Motor neuron (in vitro differentiated cells): ENCODE data around the gene DKK3. TPM values are rescaled to one million over a fixed set of nuclear protein-coding genes. Genes with fewer than 3 reads are reported as not detected.

Experiments used
- ATAC-seq, 8 experiments: fragments of 200-7000 bp; cut with Tn5 transposase; replicated peaks in 6 of 8; 2 replicates each; pipeline ENCODE4 v1.8.0; 2021; ENCODE audit warnings: mild to moderate bottlenecking in 8 of 8, moderate library complexity in 8 of 8
- H3K27ac ChIP-seq, 2 donors: fragments of 250-450 bp; sonication (Bioruptor Pico); 2 replicates each; pipeline ENCODE4 v1.9.0; 2021; ENCODE audit warnings: antibody characterized with exemption in 2 of 2, mild to moderate bottlenecking in 2 of 2, moderate library complexity in 1 of 2
- H3K4me1 ChIP-seq, 2 donors: fragments of 250-450 bp; sonication (Bioruptor Pico); replicated peaks in 1 of 2; 2 replicates each; pipeline ENCODE4 v1.6.1; 2021; ENCODE audit warnings: antibody characterized with exemption in 2 of 2, mild to moderate bottlenecking in 2 of 2, moderate library complexity in 1 of 2
- H3K4me3 ChIP-seq, 5 donors: fragments of 250-450 bp; sonication (Bioruptor Pico); 2 replicates each; pipeline ENCODE4 v1.9.0; 2021; ENCODE audit warnings: antibody characterized with exemption in 5 of 5, mild to moderate bottlenecking in 5 of 5, moderate library complexity in 4 of 5
- WGBS, 10 experiments: fragments of 450-650 bp; shearing (Covaris generic); methylation state at CpG; one replicate each; pipeline ENCODE4 v1.0.0; 2022; 5-methylcytosine and 5-hydroxymethylcytosine counted together
- in situ Hi-C, 9 experiments: fragments of 400-800 bp; cut with MboI; loops; one replicate each; pipeline ENCODE4 v1.15.0; 2021; ENCODE audit warnings: low sequenced_read_pairs in 9 of 9, low pct_unique_long_range_greater_than_20kb in 2 of 9; ENCODE audit not compliant: unreplicated experiment in 9 of 9
- total RNA-seq, 8 experiments: library from RNA; unstranded; fragments of 300-600 nt; gene quantifications; 2 replicates each; pipeline versions ENCODE4 v1.2.3 to v1.2.4, GENCODE V29; 2022

Gene DKK3
- total RNA-seq, 8 experiments from 2014 or later: 13.0 to 616 (median 61.2) TPM

GRCh38 chr11:12008790-12009616 lies 577 bp upstream of the DKK3 start:
- WGBS, 10 experiments: 0% methylated on average over 2 to 4 of the region's 76 CpGs; no CpG with 5 or more reads in 8 of the 10 experiments
- in situ Hi-C loops: no loop called here
- Histone ChIP-seq H3K4me3 (peak overlapping the region; percentile 51 to 96 (median 61)), H3K27ac (peak overlapping the region; percentile 54 to 81), H3K4me1 (peaks cover 9 to 12% of the 10 kb centered on the region in 2 donors)
- ATAC-seq: peak; percentile 19 to 88 (median 84)

GRCh38 chr11:12007230-12007593 lies 1.2 kb downstream of the DKK3 start:
- Histone ChIP-seq H3K4me1 (peaks cover 9 to 12% of the 10 kb centered on the region in 2 donors), H3K27ac (no peak overlapping the region), H3K4me3 (no peak overlapping the region)
- ATAC-seq: no peak
- in situ Hi-C loops: no loop called here
- WGBS, 10 experiments: 88 to 100% (median 93%) methylated on average over 2 to 3 of the region's 5 CpGs; no CpG with 5 or more reads in 5 of the 10 experiments

GRCh38 chr11:12006552-12007229 lies 1.7 kb downstream of the DKK3 start:
- in situ Hi-C loops: no loop called here
- Histone ChIP-seq H3K4me1 (peaks cover 9 to 12% of the 10 kb centered on the region in 2 donors), H3K27ac (no peak overlapping the region), H3K4me3 (no peak overlapping the region)
- ATAC-seq: no peak
- 93 to 100% (median 96%) methylated on average over 1 to 4 of the region's 7 CpGs; no CpG with 5 or more reads in 6 of the 10 experiments for whole genome bisulfite sequencing, 10 experiments

DNA sequence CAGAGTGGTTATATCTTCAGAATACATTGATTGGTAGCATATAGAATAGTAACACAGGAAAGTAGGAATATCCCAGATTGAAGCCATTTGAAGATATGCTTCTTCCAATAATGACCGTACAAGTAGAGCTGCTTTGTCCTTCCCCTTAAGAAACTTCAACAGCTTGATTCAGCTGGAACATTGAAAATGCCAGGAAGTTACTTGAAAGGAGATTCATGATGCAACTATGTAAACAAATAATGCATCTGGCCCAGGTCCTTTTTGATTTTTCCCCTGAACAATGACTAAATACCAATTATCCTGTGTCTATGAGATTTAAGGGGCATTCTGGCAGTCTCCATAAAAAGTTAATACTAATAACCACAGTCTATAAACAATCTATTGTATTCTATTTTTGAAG lies 3.0 kb downstream of the DKK3 start:
- Histone ChIP-seq H3K4me1 (peaks cover 9 to 12% of the 10 kb centered on the region in 2 donors), H3K27ac (no peak overlapping the region), H3K4me3 (no peak overlapping the region)
- WGBS, 10 experiments: 14 to 100% (median 57%) methylated on average over 1 of the region's 1 CpG; no CpG with 5 or more reads in 5 of the 10 experiments
- ATAC-seq: peak in 2 of 8 experiments; percentile 14 to 66
- in situ Hi-C loops: no loop called here

- no peak for ATAC-seq
- Histone ChIP-seq H3K27ac (no peak overlapping the region), H3K4me3 (no peak overlapping the region), H3K4me1 (peaks cover 8 to 10% of the 10 kb centered on the region in 2 donors)
- in situ Hi-C loops: no loop called here
- WGBS, 10 experiments: 65 to 100% (median 99%) methylated on average over 1 to 4 of the region's 4 CpGs
Measured at GRCh38 chr11:12005061-12005460, 3.4 kb downstream of the DKK3 start.

DNA sequence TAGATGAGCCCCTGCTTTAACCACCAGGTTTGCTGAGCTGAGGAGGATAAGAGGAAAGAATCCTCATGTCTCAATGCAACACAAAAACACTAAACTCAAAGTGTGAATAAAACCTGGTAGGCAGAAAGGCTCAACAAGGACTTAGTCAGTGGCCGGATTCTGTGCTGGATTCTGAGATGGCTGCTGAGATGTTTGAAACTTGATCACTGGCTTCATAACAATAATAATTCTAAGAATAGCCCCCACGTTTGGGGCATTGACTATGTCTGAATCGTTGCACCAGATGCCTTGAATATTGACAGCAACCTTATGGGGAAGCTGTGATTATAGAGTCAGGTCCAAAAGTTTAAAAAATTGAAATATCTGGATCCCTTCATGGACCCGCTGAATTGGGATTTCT lies 4.6 kb downstream of the DKK3 start:
- Histone ChIP-seq H3K27ac (no peak overlapping the region), H3K4me1 (peaks cover 4 to 5% of the 10 kb centered on the region in 2 donors), H3K4me3 (no peak overlapping the region)
- in situ Hi-C loops: no loop called here
- no peak for ATAC-seq
- 51 to 100% (median 78%) methylated on average over 2 to 4 of the region's 4 CpGs; no CpG with 5 or more reads in 1 of the 10 experiments for WGBS, 10 experiments

GRCh38 chr11:12003336-12003735 lies 5.1 kb downstream of the DKK3 start:
- WGBS, 10 experiments: 40 to 100% (median 100%) methylated on average over 1 of the region's 2 CpGs; no CpG with 5 or more reads in 6 of the 10 experiments
- H3K27ac ChIP-seq: no peak overlapping the region
- no peak for ATAC-seq
- in situ Hi-C loops: no loop called here
- no peak overlapping the region for H3K4me3 ChIP-seq
- H3K4me1 ChIP-seq: peaks cover 4 to 5% of the 10 kb centered on the region in 2 donors

DNA sequence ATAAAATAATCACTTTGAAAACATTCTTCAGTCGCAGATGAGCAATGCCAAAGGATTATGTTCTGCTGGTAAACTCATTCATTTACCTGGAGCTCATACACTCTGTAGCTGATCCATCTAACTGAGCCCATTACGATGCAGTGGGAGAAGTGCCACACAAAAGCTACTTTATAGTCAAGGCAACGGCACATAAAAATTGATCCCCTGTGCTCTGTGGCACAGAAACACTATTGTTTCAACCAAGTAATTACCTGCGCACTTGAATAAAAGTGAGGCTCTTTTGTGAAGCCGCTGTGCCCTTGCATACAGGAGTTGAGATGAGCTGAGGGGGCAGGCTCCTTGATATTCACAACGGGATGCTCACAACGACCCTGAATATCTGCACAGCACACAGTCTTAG lies 7.2 kb downstream of the DKK3 start:
- ATAC-seq: peak in 1 of 8 experiments; percentile 48
- Histone ChIP-seq H3K4me1 (no peaks in the 10 kb centered on the region), H3K4me3 (no peak overlapping the region), H3K27ac (no peak overlapping the region)
- in situ Hi-C loops: no loop called here
- WGBS, 10 experiments: 60 to 100% (median 80%) methylated on average over 1 to 7 of the region's 7 CpGs; no CpG with 5 or more reads in 1 of the 10 experiments

GRCh38 chr11:11998091-11998781 lies 10.2 kb downstream of the DKK3 start:
- peak in 3 of 8 experiments; percentile 30 to 94 (median 91) for ATAC-seq
- Histone ChIP-seq H3K27ac (no peak overlapping the region), H3K4me3 (no peak overlapping the region)

GRCh38 chr11:11997049-11997322 lies 11.4 kb downstream of the DKK3 start:
- no peak overlapping the region for H3K27ac ChIP-seq
- in situ Hi-C loops: no loop called here
- ATAC-seq: no peak
- no peak overlapping the region for H3K4me3 ChIP-seq
- WGBS, 10 experiments: 50 to 100% (median 80%) methylated on average over 1 to 3 of the region's 3 CpGs; no CpG with 5 or more reads in 5 of the 10 experiments
- H3K4me1 ChIP-seq: peaks cover 0 to 6% of the 10 kb centered on the region in 2 donors

More at GRCh38 chr11:11998091-11998781, 10.2 kb downstream of the DKK3 start:
- in situ Hi-C loops: no loop called here
- WGBS, 10 experiments: 8 to 92% (median 78%) methylated on average over 2 to 8 of the region's 8 CpGs; no CpG with 5 or more reads in 3 of the 10 experiments
- H3K4me1 ChIP-seq: peaks cover 0 to 6% of the 10 kb centered on the region in 2 donors

DNA sequence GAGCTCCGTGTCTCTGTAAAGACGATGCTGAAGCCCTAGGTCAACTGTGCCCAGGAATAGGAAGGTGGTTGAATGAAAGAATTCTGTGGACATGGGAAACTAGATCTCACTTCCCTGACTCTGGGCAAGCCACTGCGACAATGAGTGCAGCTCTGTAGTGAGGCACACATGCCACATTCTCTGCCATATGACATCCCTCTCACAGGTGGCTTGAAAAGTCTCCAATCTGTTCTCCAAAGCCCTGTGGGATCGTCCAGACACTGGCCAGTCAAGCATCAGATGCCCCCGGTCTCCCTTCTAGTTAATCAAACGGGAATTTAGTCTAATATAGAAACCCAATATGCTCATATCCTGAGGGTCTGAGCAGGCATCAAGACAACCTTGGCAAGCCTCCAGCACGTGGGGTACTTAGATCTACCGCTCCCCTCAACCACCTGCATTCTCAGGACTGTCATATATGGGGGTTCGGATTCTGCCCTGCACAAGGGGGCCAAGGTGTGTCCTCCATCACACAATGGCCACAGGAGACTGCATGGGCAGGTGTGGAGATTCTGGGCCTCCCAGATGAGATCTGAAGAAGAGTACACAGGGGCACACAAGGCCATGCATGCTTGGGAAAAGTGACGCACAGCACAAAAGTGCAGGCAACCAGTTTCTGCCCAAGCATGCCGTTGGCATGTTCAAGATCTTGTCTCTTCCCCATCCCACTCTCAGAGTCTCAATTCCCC lies 11.9 kb downstream of the DKK3 start:
- no peak for ATAC-seq
- Histone ChIP-seq H3K27ac (no peak overlapping the region), H3K4me1 (peaks cover 0 to 6% of the 10 kb centered on the region in 2 donors), H3K4me3 (no peak overlapping the region)
- in situ Hi-C loops: no loop called here
- 60 to 100% (median 88%) methylated on average over 1 to 8 of the region's 11 CpGs; no CpG with 5 or more reads in 1 of the 10 experiments for WGBS, 10 experiments

DNA sequence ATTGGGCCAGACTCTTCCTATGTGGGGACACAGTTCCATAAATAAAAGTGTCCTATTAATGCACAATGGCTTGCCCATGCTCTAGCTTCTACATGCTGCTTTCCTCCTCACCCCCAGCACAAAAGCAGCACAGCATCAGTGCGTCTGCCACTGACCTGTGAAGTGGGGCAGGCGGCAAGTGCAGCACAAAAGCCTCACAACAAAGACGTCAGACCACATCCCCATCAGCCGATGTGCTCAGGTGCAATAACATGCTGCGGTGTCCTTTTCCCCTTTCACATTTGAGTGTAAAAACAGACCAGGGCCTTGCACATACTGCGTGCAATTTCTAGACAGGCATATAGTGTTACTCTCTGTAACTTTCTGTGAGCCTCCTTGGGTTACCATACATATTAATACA lies 12.8 kb downstream of the DKK3 start:
- no peak for ATAC-seq
- H3K4me1 ChIP-seq: peaks cover 0 to 6% of the 10 kb centered on the region in 2 donors
- in situ Hi-C loops: no loop called here
- no peak overlapping the region for H3K27ac ChIP-seq
- no peak overlapping the region for H3K4me3 ChIP-seq
- WGBS, 10 experiments: 60 to 100% (median 80%) methylated on average over 1 to 5 of the region's 6 CpGs; no CpG with 5 or more reads in 1 of the 10 experiments
